ENCODE measurements around the gene FAM124A.

The FAM124A gene

GRCh38 chr13:51313619-51314018 is 91.4 kb downstream of the FAM124A start:
- DNase-seq: no peak

- no peak for DNase-seq
Observed at GRCh38 chr13:51317262-51317661, 95.1 kb downstream of the FAM124A start.

GRCh38 chr13:51318015-51318414 is 95.8 kb downstream of the FAM124A start:
- DNase-seq: no peak

- DNase-seq: no peak
Observed at GRCh38 chr13:51318876-51319275, 96.7 kb downstream of the FAM124A start.

GRCh38 chr13:51321836-51322235 is 99.6 kb downstream of the FAM124A start:
- DNase-seq: no peak

- no peak for DNase-seq
Observed at GRCh38 chr13:51322826-51323225, 100.6 kb downstream of the FAM124A start.

GRCh38 chr13:51323824-51324511 is 101.8 kb downstream of the FAM124A start:
- no peak for DNase-seq

- no peak for DNase-seq
Observed at GRCh38 chr13:51324714-51325420, 102.7 kb downstream of the FAM124A start.

- no peak for DNase-seq
Observed at GRCh38 chr13:51325837-51326236, 103.6 kb downstream of the FAM124A start.

- DNase-seq: no peak
Observed at GRCh38 chr13:51326777-51327176, 104.6 kb downstream of the FAM124A start.

GRCh38 chr13:51327961-51328360 is 105.8 kb downstream of the FAM124A start:
- DNase-seq: no peak

- no peak for DNase-seq
Observed at GRCh38 chr13:51328488-51328887, 106.3 kb downstream of the FAM124A start.

- no peak for DNase-seq
Observed at GRCh38 chr13:51329606-51330005, 107.4 kb downstream of the FAM124A start.

GRCh38 chr13:51330791-51331190 is 108.6 kb downstream of the FAM124A start:
- no peak for DNase-seq

GRCh38 chr13:51331354-51331861 is 109.2 kb downstream of the FAM124A start:
- DNase-seq: peak; percentile 6

- DNase-seq: no peak
Observed at GRCh38 chr13:51332566-51333361, 110.6 kb downstream of the FAM124A start.

GRCh38 chr13:51333421-51333820 is 111.2 kb downstream of the FAM124A start:
- no peak for DNase-seq

GRCh38 chr13:51333826-51334225 is 111.6 kb downstream of the FAM124A start:
- DNase-seq: no peak
